Panc1 (cell line): ENCODE data around the gene TMTC2. TPM values are rescaled to one million over a fixed set of nuclear protein-coding genes. Genes with fewer than 3 reads are reported as not detected.

Experiments used
- ATAC-seq: fragments of 200-7000 bp; cut with Tn5 transposase; 2 replicates; pipeline ENCODE4 v1.9.1; 2020; ENCODE audit warnings: mild to moderate bottlenecking, moderate library complexity
- BruUV-seq: library from RNA; stranded (reverse); fragments of 400-500 nt; replicated peaks from 2 replicates; lab custom pipeline; 2021; lab: Mats Ljungman, UMichigan
- CTCF ChIA-PET: fragments of 300-600 bp; sonication (Branson Sonifier 250); formaldehyde crosslinking; loops from one replicate; lab custom pipeline; 2022; ENCODE audit warnings: antibody characterized with exemption; lab: Charles Lee
- POLR2A ChIA-PET: fragments of 300-600 bp; sonication (Branson Sonifier 250); formaldehyde crosslinking; loops from one replicate; lab custom pipeline; 2022; ENCODE audit warnings: antibody characterized with exemption; lab: Charles Lee
- DNase-seq: peaks from one replicate; pipeline ENCODE4 v3.0.0-alpha.2; 2010; ENCODE audit warnings: low read depth, low spot score
- H3K27ac ChIP-seq: 2 replicates; pipeline ENCODE4 v1.5.1; 2011; ENCODE audit warnings: mild to moderate bottlenecking, low read length, inconsistent platforms
- H3K27me3 ChIP-seq: fragments of 200-500 bp; sonication (Bioruptor generic); 2 replicates; pipeline ENCODE4 v1.6.0; 2014; ENCODE audit warnings: low read length, inconsistent platforms; ENCODE audit not compliant: control insufficient read depth, insufficient read depth
- H3K36me3 ChIP-seq: fragments of 200-500 bp; sonication (Bioruptor generic); 2 replicates; pipeline ENCODE4 v1.5.1; 2014; ENCODE audit warnings: inconsistent platforms, mild to moderate bottlenecking, low read length, moderate library complexity; ENCODE audit not compliant: control insufficient read depth, insufficient read depth
- H3K4me1 ChIP-seq: 2 replicates; pipeline ENCODE4 v1.5.1; 2011; ENCODE audit warnings: inconsistent platforms, mild to moderate bottlenecking, low read length, moderate library complexity; ENCODE audit not compliant: control insufficient read depth, insufficient read depth
- H3K4me3 ChIP-seq, 2 experiments: 2 replicates each; pipeline ENCODE4 v1.5.1; 2011 to 2012; ENCODE audit warnings: low read depth in 2 of 2, low read length in 2 of 2, mild to moderate bottlenecking in 2 of 2, inconsistent platforms in 1 of 2, moderate library complexity in 1 of 2
- H3K9me3 ChIP-seq: fragments of 200-500 bp; sonication (Bioruptor generic); 2 replicates; pipeline ENCODE4 v1.5.1; 2014; ENCODE audit warnings: low read depth, mild to moderate bottlenecking, inconsistent platforms, low read length, moderate library complexity; ENCODE audit not compliant: control insufficient read depth, insufficient read depth
- POLR2AphosphoS5 ChIP-seq: IDR thresholded peaks from 2 replicates; pipeline ENCODE4 v1.6.1; 2012; ENCODE audit warnings: mild to moderate bottlenecking, low read depth, low read length, moderate library complexity
- REST ChIP-seq, 2 experiments: IDR thresholded peaks; 2 replicates each; pipeline ENCODE4 v1.6.1; 2011 to 2012; ENCODE audit warnings: low read depth in 2 of 2, control low read depth in 1 of 2, low read length in 1 of 2, mild to moderate bottlenecking in 1 of 2, moderate library complexity in 1 of 2; ENCODE audit not compliant: insufficient read depth in 1 of 2
- SIN3A ChIP-seq: IDR thresholded peaks from 2 replicates; pipeline ENCODE4 v1.6.1; 2012; ENCODE audit warnings: low read depth, mild to moderate bottlenecking, low read length, moderate library complexity, borderline replicate concordance; ENCODE audit not compliant: insufficient read depth
- TCF7L2 ChIP-seq: IDR thresholded peaks from 2 replicates; pipeline ENCODE4 v1.6.1; 2011; ENCODE audit warnings: mild to moderate bottlenecking, low read depth, low read length, inconsistent platforms
- in situ Hi-C: cut with HindIII; loops from 2 replicates; pipeline ENCODE4 v1.10.0; 2016; ENCODE audit warnings: low sequenced_read_pairs, low pct_unique_long_range_greater_than_20kb
- intact Hi-C: fragments of 100-400 bp; cut with micrococcal nuclease; formaldehyde crosslinking; loops from one replicate; pipeline ENCODE4 v1.10.0; 2022; ENCODE audit not compliant: unreplicated experiment
- total RNA-seq: library from RNA; stranded (reverse); gene quantifications from one replicate; pipeline ENCODE4 v1.2.1, GENCODE V29; 2021; ENCODE audit not compliant: unreplicated experiment
- TF ChIP-seq, protein P1 (sequence below): fragments of 450-650 bp; IDR thresholded peaks from 2 replicates; pipeline ENCODE4 v1.5.1; 2017; ENCODE audit warnings: mild to moderate bottlenecking

TMTC2 gene
- total RNA-seq, 1 experiment from 2014 or later, result 5.7 TPM

DNA sequence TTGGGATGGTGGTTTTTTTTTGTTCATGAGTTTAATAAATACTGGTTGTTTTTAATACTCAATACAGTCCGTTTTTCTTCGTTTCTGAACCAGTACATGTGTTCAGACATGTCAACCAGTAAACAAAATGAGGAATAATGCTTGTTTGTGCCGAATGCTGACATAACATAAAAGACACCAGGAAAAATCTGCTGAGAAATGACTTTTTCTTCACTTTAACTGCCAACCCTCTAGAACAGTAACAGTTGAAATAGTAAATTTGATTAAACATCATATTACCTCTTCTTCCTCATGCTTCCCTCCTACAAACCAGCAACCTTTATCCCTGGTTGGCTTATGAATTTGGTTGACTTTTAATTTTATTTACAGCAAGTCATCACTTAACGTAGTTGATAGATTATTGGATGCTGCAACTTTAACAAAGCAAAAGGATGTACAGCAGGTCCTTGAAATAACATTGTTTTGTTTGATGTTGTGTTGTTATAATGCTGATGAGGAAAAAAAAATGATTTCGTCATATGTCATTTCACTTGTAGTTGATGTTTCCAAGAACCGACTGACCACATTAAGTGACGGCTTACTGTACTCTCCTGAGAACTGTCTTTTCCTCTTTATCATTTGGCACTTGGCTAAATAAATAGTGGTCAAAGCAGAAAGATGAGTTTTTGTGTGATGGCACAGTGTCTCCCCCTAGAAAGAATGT, 340.5 kb downstream of the TMTC2 start:
- ChIA-PET CTCF (no interaction called here), POLR2A (no interaction called here)
- BruUV-seq, result no TSS peak
- H3K27me3 ChIP-seq, result no peaks in the 10 kb centered on the region
- H3K4me3 ChIP-seq, result no peak overlapping the region
- ATAC-seq (no peak), DNase-seq (no peak)
- TF ChIP-seq REST (IDR thresholded peaks at IDR 0.05; ENCODE audit: insufficient read depth in 1 of 2, low read depth in 2 of 2, low read length in 1 of 2) (no peak), POLR2AphosphoS5 (no peak), SIN3A (no peak), TCF7L2 (no peak)
- TF ChIP-seq, protein P1, sequence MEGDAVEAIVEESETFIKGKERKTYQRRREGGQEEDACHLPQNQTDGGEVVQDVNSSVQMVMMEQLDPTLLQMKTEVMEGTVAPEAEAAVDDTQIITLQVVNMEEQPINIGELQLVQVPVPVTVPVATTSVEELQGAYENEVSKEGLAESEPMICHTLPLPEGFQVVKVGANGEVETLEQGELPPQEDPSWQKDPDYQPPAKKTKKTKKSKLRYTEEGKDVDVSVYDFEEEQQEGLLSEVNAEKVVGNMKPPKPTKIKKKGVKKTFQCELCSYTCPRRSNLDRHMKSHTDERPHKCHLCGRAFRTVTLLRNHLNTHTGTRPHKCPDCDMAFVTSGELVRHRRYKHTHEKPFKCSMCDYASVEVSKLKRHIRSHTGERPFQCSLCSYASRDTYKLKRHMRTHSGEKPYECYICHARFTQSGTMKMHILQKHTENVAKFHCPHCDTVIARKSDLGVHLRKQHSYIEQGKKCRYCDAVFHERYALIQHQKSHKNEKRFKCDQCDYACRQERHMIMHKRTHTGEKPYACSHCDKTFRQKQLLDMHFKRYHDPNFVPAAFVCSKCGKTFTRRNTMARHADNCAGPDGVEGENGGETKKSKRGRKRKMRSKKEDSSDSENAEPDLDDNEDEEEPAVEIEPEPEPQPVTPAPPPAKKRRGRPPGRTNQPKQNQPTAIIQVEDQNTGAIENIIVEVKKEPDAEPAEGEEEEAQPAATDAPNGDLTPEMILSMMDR, result no peak
- in situ Hi-C loops, result no loop called here
- H3K4me1 ChIP-seq, result no peaks in the 10 kb centered on the region
- H3K36me3 ChIP-seq, result no peaks in the 10 kb centered on the region
- H3K9me3 ChIP-seq, result no peaks in the 10 kb centered on the region
- no peak overlapping the region for H3K27ac ChIP-seq
- intact Hi-C loops, result no loop called here

DNA sequence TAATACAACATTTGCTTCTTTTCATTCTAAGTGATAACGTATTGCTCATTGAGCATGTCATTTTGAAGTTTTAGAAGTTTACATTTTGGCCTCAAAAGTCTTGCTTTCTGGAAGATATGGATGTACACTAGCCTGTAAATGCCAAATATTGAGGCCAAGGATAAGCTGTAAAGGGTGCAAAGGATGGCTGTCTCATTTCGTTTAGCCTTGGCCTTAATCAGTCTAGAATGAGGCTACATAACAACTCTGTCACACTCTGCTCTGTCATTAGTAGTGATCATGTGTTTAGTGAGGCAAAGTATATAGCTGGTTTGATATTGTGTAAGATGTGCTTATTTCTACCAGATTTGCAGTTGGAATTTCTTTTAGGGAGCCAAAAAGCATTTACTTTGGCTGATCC, 344.5 kb downstream of the TMTC2 start:
- Histone ChIP-seq H3K27ac (no peak overlapping the region), H3K27me3 (no peaks in the 10 kb centered on the region), H3K4me3 (no peak overlapping the region), H3K36me3 (no peaks in the 10 kb centered on the region), H3K9me3 (no peaks in the 10 kb centered on the region), H3K4me1 (no peaks in the 10 kb centered on the region)
- TF ChIP-seq, protein P1, result no peak
- TF ChIP-seq REST (IDR thresholded peaks at IDR 0.05; ENCODE audit: insufficient read depth in 1 of 2, low read depth in 2 of 2, low read length in 1 of 2) (no peak), POLR2AphosphoS5 (no peak), TCF7L2 (no peak), SIN3A (no peak)
- intact Hi-C loops (no loop called here), in situ Hi-C loops (no loop called here)
- POLR2A ChIA-PET, result no interaction called here
- no TSS peak for BruUV-seq
- ATAC-seq (no peak), DNase-seq (no peak)
- CTCF ChIA-PET, result no interaction called here
